CD8-positive, alpha-beta memory T cell (primary cell): ENCODE data around the gene TTLL8. TPM values are rescaled to one million over a fixed set of nuclear protein-coding genes. Genes with fewer than 3 reads are reported as not detected.
"Not testable (repeated sequence)": the region's sequence is repeated elsewhere in the genome, so short reads cannot be mapped to it uniquely, and the experiment has no call there.

ENCODE experiments used
- CTCF ChIA-PET: fragments of 350-600 bp; sonication (Branson Sonifier 250); formaldehyde crosslinking; loops from one replicate; lab custom pipeline; 2021; ENCODE audit warnings: antibody characterized with exemption; lab: Charles Lee
- POLR2A ChIA-PET: fragments of 350-600 bp; sonication (Branson Sonifier 250); formaldehyde crosslinking; loops from one replicate; lab custom pipeline; 2021; ENCODE audit warnings: antibody characterized with exemption; lab: Charles Lee
- DNase-seq, 5 donors: peaks; one replicate each; pipeline versions ENCODE4 v3.0.0 to v3.0.0-alpha.2; 2020 to 2022; ENCODE audit warnings: mixed read lengths in 1 of 5
- H3K27ac ChIP-seq: one replicate; pipeline ENCODE4 v1.7.0; 2013; ENCODE audit warnings: low read depth, mild to moderate bottlenecking, low read length, moderate library complexity
- H3K27me3 ChIP-seq: 2 replicates; pipeline ENCODE4 v1.7.0; 2013; ENCODE audit warnings: low read length, mild to moderate bottlenecking; ENCODE audit not compliant: insufficient read depth, poor library complexity, severe bottlenecking
- H3K36me3 ChIP-seq: 2 replicates; pipeline ENCODE4 v1.7.0; 2013; ENCODE audit warnings: mild to moderate bottlenecking, low read length, moderate library complexity; ENCODE audit not compliant: insufficient read depth
- H3K4me1 ChIP-seq: 2 replicates; pipeline ENCODE4 v1.7.0; 2013; ENCODE audit warnings: mild to moderate bottlenecking, low read length, moderate library complexity; ENCODE audit not compliant: insufficient read depth
- H3K4me3 ChIP-seq: 2 replicates; pipeline ENCODE4 v1.7.0; 2013; ENCODE audit warnings: mild to moderate bottlenecking, low read length
- H3K9me3 ChIP-seq: 2 replicates; pipeline ENCODE4 v1.7.0; 2013; ENCODE audit warnings: mild to moderate bottlenecking, low read length
- H3K27ac Mint-ChIP-seq, 8 donors: one replicate each; pipeline ENCODE4 v1.8.0; 2020 to 2021; ENCODE audit warnings: mixed read lengths in 8 of 8, mild to moderate bottlenecking in 6 of 8, inconsistent platforms in 3 of 8, moderate library complexity in 3 of 8
- H3K27me3 Mint-ChIP-seq, 2 donors: one replicate each; pipeline ENCODE4 v1.8.0; 2020 to 2021; ENCODE audit warnings: mixed read lengths in 2 of 2, mild to moderate bottlenecking in 1 of 2, moderate library complexity in 1 of 2
- H3K36me3 Mint-ChIP-seq, 3 donors: one replicate each; pipeline ENCODE4 v1.8.0; 2020 to 2021; ENCODE audit warnings: mixed read lengths in 3 of 3, inconsistent platforms in 1 of 3, mild to moderate bottlenecking in 1 of 3
- H3K4me1 Mint-ChIP-seq, 3 donors: one replicate each; pipeline ENCODE4 v1.8.0; 2020 to 2021; ENCODE audit warnings: mixed read lengths in 3 of 3, inconsistent platforms in 1 of 3, mild to moderate bottlenecking in 1 of 3
- H3K4me3 Mint-ChIP-seq, 7 donors: one replicate each; pipeline ENCODE4 v1.8.0; 2020 to 2021; ENCODE audit warnings: mixed read lengths in 7 of 7, mild to moderate bottlenecking in 6 of 7, moderate library complexity in 4 of 7, inconsistent platforms in 2 of 7
- H3K9me3 Mint-ChIP-seq, 5 donors: one replicate each; pipeline ENCODE4 v1.8.0; 2020 to 2022; ENCODE audit warnings: mixed read lengths in 5 of 5, mild to moderate bottlenecking in 3 of 5, moderate library complexity in 2 of 5, inconsistent platforms in 1 of 5
- polyA plus RNA-seq: library from polyadenylated mRNA; unstranded; fragments of 300-500 nt; fragmentation: Illumina TruSeq; gene quantifications from one replicate; pipeline ENCODE4 v1.2.3, GENCODE V29; 2021
- total RNA-seq, 2 experiments: library from RNA; stranded (reverse); gene quantifications; one replicate each; pipeline ENCODE4 v1.2.3, GENCODE V29; 2021

TTLL8 gene
- total and polyA plus RNA-seq, 3 experiments from 2014 or later = not detected

DNA sequence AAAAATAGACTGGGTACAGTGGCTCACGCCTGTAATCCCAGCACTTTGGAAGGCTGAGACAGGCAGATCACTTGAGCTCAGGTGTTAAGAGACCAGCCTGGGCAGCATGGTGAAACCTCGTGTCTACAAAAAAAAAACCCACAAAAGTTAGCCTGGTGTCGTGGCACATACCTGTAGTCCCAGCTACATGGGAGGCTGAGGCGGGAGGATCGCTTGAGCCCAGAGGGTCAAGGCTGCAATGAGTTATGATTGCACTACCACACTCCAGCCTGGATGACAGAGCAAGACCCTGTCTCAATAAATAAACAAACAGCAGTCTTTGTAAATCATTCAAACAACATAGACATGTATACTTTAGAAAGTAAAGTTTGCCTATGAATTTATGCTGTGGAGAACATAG, 34.2 kb upstream of the TTLL8 start:
- H3K9me3 Mint-ChIP-seq = no peaks in the 10 kb centered on the region
- Histone ChIP-seq H3K4me1 (no peaks in the 10 kb centered on the region), H3K36me3 (no peaks in the 10 kb centered on the region), H3K27ac (no peak overlapping the region), H3K4me3 (no peak overlapping the region), H3K9me3 (no peaks in the 10 kb centered on the region), H3K27me3 (no peaks in the 10 kb centered on the region)
- H3K27me3 Mint-ChIP-seq = peaks cover 6 to 20% of the 10 kb centered on the region in 2 donors
- no peak for DNase-seq
- POLR2A ChIA-PET = no interaction called here
- H3K4me3 Mint-ChIP-seq = no peak overlapping the region
- no peaks in the 10 kb centered on the region for H3K36me3 Mint-ChIP-seq
- no peak overlapping the region for H3K27ac Mint-ChIP-seq
- no peaks in the 10 kb centered on the region for H3K4me1 Mint-ChIP-seq
- CTCF ChIA-PET = no interaction called here

DNA sequence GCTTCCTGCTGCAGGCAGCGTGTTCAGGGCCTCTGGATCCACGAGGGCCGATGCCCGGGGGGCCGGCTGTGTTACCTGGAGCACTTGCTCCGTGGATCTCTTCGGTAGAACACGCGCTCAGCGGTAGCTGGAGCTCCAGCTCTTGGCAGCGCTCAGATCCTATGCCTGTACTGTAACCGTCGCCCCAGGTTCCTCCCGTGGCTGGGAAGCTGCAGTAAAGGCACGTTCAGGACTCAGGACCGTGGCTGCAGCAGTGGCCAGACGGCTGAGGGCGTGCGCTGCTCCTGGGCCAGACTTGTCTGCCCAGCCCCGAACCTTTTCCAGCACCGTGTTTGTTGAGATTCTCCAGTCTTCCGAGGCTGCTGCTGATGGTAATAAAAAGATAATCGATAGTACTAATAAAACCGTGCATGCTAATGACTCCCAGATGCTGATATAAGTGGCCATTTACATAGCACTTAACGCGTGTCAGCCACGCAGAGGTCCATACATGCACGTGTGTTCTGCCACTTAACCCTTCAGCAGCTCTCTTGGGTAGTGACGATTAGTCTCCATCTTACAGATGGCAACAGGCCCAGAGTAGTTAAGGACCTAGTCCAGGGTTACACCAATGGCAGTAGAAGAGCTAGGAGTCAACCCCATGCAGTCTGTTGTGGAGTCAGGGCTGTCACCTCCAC, 33.1 kb upstream of the TTLL8 start:
- peaks cover 3 to 24% of the 10 kb centered on the region in 2 donors for H3K27me3 Mint-ChIP-seq
- peaks cover 0 to 9% (median 0%) of the 10 kb centered on the region in 3 donors for H3K4me1 Mint-ChIP-seq
- no peak overlapping the region for H3K27ac ChIP-seq
- no peaks in the 10 kb centered on the region for H3K9me3 ChIP-seq
- H3K9me3 Mint-ChIP-seq = no peaks in the 10 kb centered on the region
- no peak overlapping the region for H3K27ac Mint-ChIP-seq
- POLR2A ChIA-PET = no interaction called here
- DNase-seq = no peak
- no peaks in the 10 kb centered on the region for H3K36me3 ChIP-seq
- H3K4me3 Mint-ChIP-seq = no peak overlapping the region
- CTCF ChIA-PET = no interaction called here
- no peaks in the 10 kb centered on the region for H3K27me3 ChIP-seq
- no peaks in the 10 kb centered on the region for H3K36me3 Mint-ChIP-seq
- H3K4me1 ChIP-seq = no peaks in the 10 kb centered on the region
- no peak overlapping the region for H3K4me3 ChIP-seq

DNA sequence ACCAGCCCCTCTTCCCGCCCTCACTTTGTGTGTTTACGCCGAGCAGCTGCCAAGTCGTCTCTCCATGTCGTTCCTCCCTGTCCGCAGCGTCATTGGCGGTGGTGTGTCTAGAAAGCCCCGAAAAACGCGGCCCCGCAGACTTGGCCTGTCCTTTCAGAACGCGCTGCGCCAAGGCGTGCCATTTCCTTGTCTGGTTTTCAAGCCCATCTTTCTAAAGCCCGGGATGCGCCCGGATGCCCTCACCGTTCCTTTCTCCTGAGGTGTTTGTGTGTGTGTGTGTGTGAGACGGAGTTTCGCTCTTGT, 32.3 kb upstream of the TTLL8 start:
- ChIA-PET POLR2A (no interaction called here), CTCF (no interaction called here)
- no peak for DNase-seq
- H3K27ac ChIP-seq = no peak overlapping the region
- no peaks in the 10 kb centered on the region for H3K36me3 Mint-ChIP-seq
- no peaks in the 10 kb centered on the region for H3K27me3 ChIP-seq
- H3K36me3 ChIP-seq = no peaks in the 10 kb centered on the region
- no peaks in the 10 kb centered on the region for H3K4me1 ChIP-seq
- peaks cover 0 to 9% (median 0%) of the 10 kb centered on the region in 3 donors for H3K4me1 Mint-ChIP-seq
- no peak overlapping the region for H3K4me3 Mint-ChIP-seq
- H3K27me3 Mint-ChIP-seq = peaks cover 0 to 20% of the 10 kb centered on the region in 2 donors
- H3K9me3 ChIP-seq = no peaks in the 10 kb centered on the region
- H3K9me3 Mint-ChIP-seq = no peaks in the 10 kb centered on the region
- H3K4me3 ChIP-seq = no peak overlapping the region
- no peak overlapping the region for H3K27ac Mint-ChIP-seq

DNA sequence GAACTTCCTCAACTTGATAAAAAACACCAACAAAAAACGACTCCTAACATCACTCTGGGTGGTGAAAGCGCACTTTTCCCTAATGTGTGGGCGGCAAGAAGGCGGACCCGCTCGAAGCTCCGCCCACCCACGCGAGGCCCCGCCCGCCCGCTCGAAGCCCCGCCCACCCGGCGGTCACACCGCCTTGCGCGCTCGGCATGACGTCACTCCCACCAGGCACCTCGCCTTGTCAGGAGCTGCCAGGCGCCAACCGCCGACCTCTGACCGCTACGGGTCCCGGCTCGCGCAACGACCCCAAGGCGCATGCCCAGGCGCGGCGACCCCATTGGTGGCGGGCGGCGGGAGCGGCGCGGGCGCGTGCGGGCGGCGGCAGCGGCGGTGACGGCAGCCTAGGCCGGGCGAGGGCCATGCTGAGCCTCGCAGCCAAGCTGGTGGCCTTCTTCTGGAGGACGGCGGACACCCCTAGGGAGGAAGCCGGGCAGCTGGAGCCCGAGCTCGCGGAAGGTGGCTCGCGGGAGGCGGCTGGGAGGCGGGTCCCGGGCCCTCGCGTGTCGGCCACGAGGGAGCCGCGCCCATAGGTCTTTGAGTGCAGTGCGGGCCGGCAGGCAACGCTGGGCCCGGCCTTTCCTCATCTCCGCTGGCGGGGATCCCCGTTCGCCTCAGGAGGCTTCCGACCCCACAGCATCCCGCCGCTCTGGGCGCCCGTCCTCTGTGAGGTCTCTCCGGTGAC, 31.7 kb upstream of the TTLL8 start, which contains the start of gene MOV10L1:
TSS of gene MOV10L1 (plus strand) at position 325 of the 730 bp plus-strand sequence. CDS start at position 408, 83 bp downstream.
- H3K36me3 Mint-ChIP-seq = no peaks in the 10 kb centered on the region
- Histone ChIP-seq H3K4me3 (no peak within 1 kb of the TSS), H3K36me3 (no peaks in the 10 kb centered on the region), H3K4me1 (no peaks in the 10 kb centered on the region), H3K9me3 (no peaks in the 10 kb centered on the region), H3K27me3 (no peaks in the 10 kb centered on the region), H3K27ac (no peak within 1 kb of the TSS)
- no peaks in the 10 kb centered on the region for H3K9me3 Mint-ChIP-seq
- DNase-seq = peak in 2 of 5 donors; percentile 18 to 37
- H3K4me3 Mint-ChIP-seq = no peak within 1 kb of the TSS
- peaks cover 0 to 9% (median 0%) of the 10 kb centered on the region in 3 donors for H3K4me1 Mint-ChIP-seq
- POLR2A ChIA-PET = interaction anchor here (0.6 kb wide), 1 partner anchor 253 kb away, joined by 7 read pairs; no protein-coding TSS in a partner anchor
- H3K27ac Mint-ChIP-seq = no peak within 1 kb of the TSS
- CTCF ChIA-PET = no interaction called here
- peaks cover 0 to 16% of the 10 kb centered on the region in 2 donors for H3K27me3 Mint-ChIP-seq

GRCh38 chr22:50089231-50089630, 31.1 kb upstream of the TTLL8 start:
- no peak overlapping the region for H3K4me3 ChIP-seq
- no peak overlapping the region for H3K27ac ChIP-seq
- H3K27ac Mint-ChIP-seq = no peak overlapping the region
- H3K9me3 ChIP-seq = no peaks in the 10 kb centered on the region
- H3K27me3 Mint-ChIP-seq = peaks cover 0 to 16% of the 10 kb centered on the region in 2 donors
- no peaks in the 10 kb centered on the region for H3K36me3 ChIP-seq
- H3K9me3 Mint-ChIP-seq = no peaks in the 10 kb centered on the region
- CTCF ChIA-PET = no interaction called here
- no peak for DNase-seq
- H3K4me1 ChIP-seq = no peaks in the 10 kb centered on the region
- peaks cover 0 to 9% (median 0%) of the 10 kb centered on the region in 3 donors for H3K4me1 Mint-ChIP-seq
- no peak overlapping the region for H3K4me3 Mint-ChIP-seq
- H3K27me3 ChIP-seq = no peaks in the 10 kb centered on the region
- POLR2A ChIA-PET = interaction anchor here (0.6 kb wide), 1 partner anchor 253 kb away, joined by 7 read pairs; no protein-coding TSS in a partner anchor
- no peaks in the 10 kb centered on the region for H3K36me3 Mint-ChIP-seq

DNA sequence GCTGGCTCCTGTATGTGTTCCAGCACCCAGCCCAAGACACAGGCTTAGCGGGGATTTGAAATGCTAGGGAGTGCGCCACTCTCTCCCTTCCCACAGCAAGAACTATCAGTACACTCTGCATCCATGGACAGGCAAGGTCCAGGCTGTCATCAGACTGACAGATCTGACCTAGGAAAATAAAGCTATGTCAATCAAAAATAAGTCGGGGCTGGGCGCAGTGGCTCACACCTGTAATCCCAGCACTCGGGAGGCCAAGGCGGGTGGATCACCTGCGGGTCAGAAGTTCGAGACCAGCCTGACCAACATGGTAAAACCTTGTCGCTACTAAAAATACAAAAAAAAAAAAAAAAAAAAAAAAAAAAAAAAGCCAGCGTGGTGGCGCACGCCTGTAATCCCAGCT, 30.0 kb upstream of the TTLL8 start:
- Mint-ChIP-seq H3K27ac (peak overlapping the region in 1 of 8 donors; percentile 29), H3K4me3 (no peak overlapping the region), H3K27me3 (peaks cover 0 to 12% of the 10 kb centered on the region in 2 donors), H3K4me1 (peaks cover 0 to 9% (median 0%) of the 10 kb centered on the region in 3 donors), H3K36me3 (no peaks in the 10 kb centered on the region), H3K9me3 (no peaks in the 10 kb centered on the region)
- H3K4me3 ChIP-seq = no peak overlapping the region
- H3K36me3 ChIP-seq = no peaks in the 10 kb centered on the region
- ChIA-PET CTCF (no interaction called here), POLR2A (no interaction called here)
- H3K27me3 ChIP-seq = no peaks in the 10 kb centered on the region
- no peaks in the 10 kb centered on the region for H3K4me1 ChIP-seq
- H3K27ac ChIP-seq = no peak overlapping the region
- no peak for DNase-seq
- no peaks in the 10 kb centered on the region for H3K9me3 ChIP-seq

DNA sequence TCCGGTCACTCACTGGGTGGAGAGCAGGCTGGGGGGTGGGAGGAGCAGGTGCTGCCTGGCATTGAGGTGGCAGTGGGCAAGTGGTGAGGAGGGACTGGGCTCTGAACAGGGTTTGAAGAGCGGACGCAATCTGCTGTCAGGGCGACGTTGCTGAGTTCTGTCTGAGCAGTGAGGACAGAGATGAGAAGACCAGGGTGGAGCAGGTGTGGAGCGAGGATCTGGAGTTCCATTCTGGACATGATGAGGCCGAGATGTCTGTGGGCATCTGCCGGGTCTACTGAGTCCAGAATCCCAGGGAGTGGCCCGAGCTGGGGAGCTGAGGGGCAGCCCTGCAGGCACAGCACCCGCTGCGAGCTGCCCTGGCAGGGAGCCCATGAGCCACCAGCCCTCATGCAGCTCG, 29.5 kb upstream of the TTLL8 start:
- Histone ChIP-seq H3K4me1 (no peaks in the 10 kb centered on the region), H3K4me3 (no peak overlapping the region), H3K27ac (no peak overlapping the region), H3K27me3 (no peaks in the 10 kb centered on the region), H3K36me3 (no peaks in the 10 kb centered on the region), H3K9me3 (no peaks in the 10 kb centered on the region)
- Mint-ChIP-seq H3K27ac (peak overlapping the region in 1 of 8 donors; percentile 79), H3K9me3 (no peaks in the 10 kb centered on the region), H3K4me1 (peaks cover 0 to 9% (median 0%) of the 10 kb centered on the region in 3 donors), H3K27me3 (peaks cover 1 to 15% of the 10 kb centered on the region in 2 donors), H3K36me3 (no peaks in the 10 kb centered on the region), H3K4me3 (peak overlapping the region in 1 of 7 donors; percentile 36)
- POLR2A ChIA-PET = no interaction called here
- DNase-seq = no peak
- CTCF ChIA-PET = no interaction called here

- H3K4me3 ChIP-seq, H3K27ac ChIP-seq, H3K4me1 ChIP-seq, DNase-seq, H3K36me3 Mint-ChIP-seq, H3K4me1 Mint-ChIP-seq, H3K9me3 ChIP-seq, POLR2A ChIA-PET, H3K27me3 ChIP-seq, H3K36me3 ChIP-seq, CTCF ChIA-PET, H3K9me3 Mint-ChIP-seq: not testable (repeated sequence)
- peak overlapping the region in 1 of 8 donors; percentile 78 for H3K27ac Mint-ChIP-seq
- peaks cover 1 to 15% of the 10 kb centered on the region in 2 donors for H3K27me3 Mint-ChIP-seq
- H3K4me3 Mint-ChIP-seq = peak overlapping the region in 3 of 7 donors; percentile 19 to 89 (median 41)
Measured at GRCh38 chr22:50086975-50087374, 28.9 kb upstream of the TTLL8 start.
